Stimulated activated CD8-positive, alpha-beta memory T cell treated with anti-CD3 and anti-CD28 coated beads, Interleukin-15, amount 100 ng/mL, for 1 hour (primary cell): ENCODE results near the gene CSMD2.
"Not testable (repeated sequence)": the region's sequence is repeated elsewhere in the genome, so short reads cannot be mapped to it uniquely, and the experiment has no call there.

Experiments used
- DNase-seq: peaks from one replicate; pipeline ENCODE4 v3.0.0-alpha.2; 2020; ENCODE audit warnings: low read depth

Gene CSMD2

GRCh38 chr1:33535334-33535733 lies 629.7 kb downstream of the CSMD2 start:
- DNase-seq, result no peak

- DNase-seq, result no peak
These were observed 632.1 kb downstream of the CSMD2 start for GRCh38 chr1:33532936-33533335.

- DNase-seq, result no peak
These were observed 632.8 kb downstream of the CSMD2 start for GRCh38 chr1:33532250-33532649.

GRCh38 chr1:33529957-33530356 lies 635.1 kb downstream of the CSMD2 start:
- no peak for DNase-seq

- no peak for DNase-seq
These were observed 637.1 kb downstream of the CSMD2 start for GRCh38 chr1:33527934-33528333.

GRCh38 chr1:33524586-33524985 lies 640.4 kb downstream of the CSMD2 start:
- DNase-seq, result no peak

GRCh38 chr1:33519240-33519884 lies 645.7 kb downstream of the CSMD2 start:
- no peak for DNase-seq

- no peak for DNase-seq
These were observed 647.3 kb downstream of the CSMD2 start for GRCh38 chr1:33517596-33518250.

- no peak for DNase-seq
These were observed 648.0 kb downstream of the CSMD2 start for GRCh38 chr1:33516891-33517567.

- DNase-seq, result no peak
These were observed 648.6 kb downstream of the CSMD2 start for GRCh38 chr1:33516428-33516827.

GRCh38 chr1:33515607-33516006 lies 649.4 kb downstream of the CSMD2 start:
- no peak for DNase-seq

- no peak for DNase-seq
These were observed 649.9 kb downstream of the CSMD2 start for GRCh38 chr1:33515112-33515511.

- no peak for DNase-seq
These were observed 652.6 kb downstream of the CSMD2 start for GRCh38 chr1:33512226-33513011.

- not testable (repeated sequence) for DNase-seq
These were observed 655.8 kb downstream of the CSMD2 start for GRCh38 chr1:33509276-33509675.

- DNase-seq, result no peak
These were observed 656.9 kb downstream of the CSMD2 start for GRCh38 chr1:33508151-33508550.

GRCh38 chr1:33507661-33508060 lies 657.4 kb downstream of the CSMD2 start:
- DNase-seq, result no peak

GRCh38 chr1:33503506-33503905 lies 661.5 kb downstream of the CSMD2 start:
- DNase-seq, result no peak

- DNase-seq, result no peak
These were observed 662.3 kb downstream of the CSMD2 start for GRCh38 chr1:33502726-33503125.

GRCh38 chr1:33501774-33502173 lies 663.3 kb downstream of the CSMD2 start:
- DNase-seq, result no peak

- no peak for DNase-seq
These were observed 663.7 kb downstream of the CSMD2 start for GRCh38 chr1:33501309-33501708.

GRCh38 chr1:33500547-33500946 lies 664.5 kb downstream of the CSMD2 start:
- DNase-seq, result no peak

GRCh38 chr1:33497410-33497809 lies 667.6 kb downstream of the CSMD2 start:
- DNase-seq, result no peak

GRCh38 chr1:33494929-33495328 lies 670.1 kb downstream of the CSMD2 start:
- no peak for DNase-seq
